GM08714 (cell line): ENCODE results near the gene CDH23.

ENCODE experiments used
- H3K4me3 ChIP-seq: fragments of 200-500 bp; sonication (Bioruptor generic); 2 replicates; pipeline ENCODE4 v1.5.1; 2014; ENCODE audit warnings: mild to moderate bottlenecking, low read length, inconsistent platforms
- ZNF274 ChIP-seq: IDR thresholded peaks from 2 replicates; pipeline ENCODE4 v1.6.1; 2012; ENCODE audit warnings: mild to moderate bottlenecking, low read depth, low read length

The CDH23 gene

DNA sequence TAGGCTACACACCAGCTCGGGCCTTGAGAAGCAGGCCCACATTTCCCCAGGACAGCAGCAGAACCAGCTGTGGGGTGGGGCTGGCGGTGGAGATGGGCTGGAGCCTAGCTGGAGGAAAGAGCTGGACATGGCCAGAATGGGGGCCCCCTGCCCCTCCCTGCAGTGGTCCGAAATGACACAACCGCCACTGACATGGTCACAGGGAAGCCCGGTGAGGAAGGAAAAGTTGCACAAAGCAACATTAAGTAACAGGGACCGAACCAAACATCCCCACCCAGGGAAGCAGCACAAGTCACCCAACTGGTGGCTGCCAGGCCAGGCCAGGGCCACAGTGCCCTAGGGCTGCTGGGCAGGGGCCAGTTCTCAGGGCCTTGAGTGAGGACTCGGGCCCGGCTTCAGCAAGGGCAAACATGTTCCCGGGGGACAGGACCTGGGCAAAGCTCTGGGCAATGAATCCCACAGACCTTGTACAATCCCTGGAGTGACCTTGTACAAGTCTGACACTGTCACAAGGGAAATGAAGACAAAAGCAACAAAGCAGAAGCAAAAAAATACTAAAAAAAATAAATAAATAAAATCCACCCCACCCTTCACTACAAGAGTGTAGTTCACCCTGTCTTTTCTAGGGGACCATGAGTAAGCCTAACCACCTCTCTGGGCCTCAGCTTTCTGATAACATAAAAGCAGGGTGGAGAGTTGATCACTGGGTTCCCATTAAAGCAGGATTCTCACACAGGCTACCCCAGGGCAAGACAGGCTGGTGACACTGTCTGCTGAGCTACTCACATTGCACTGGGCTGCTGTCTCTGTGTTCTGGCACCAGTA lies 421.3 kb downstream of the CDH23 start:
- H3K4me3 ChIP-seq: no peak overlapping the region
- TF ChIP-seq ZNF274: no peak

DNA sequence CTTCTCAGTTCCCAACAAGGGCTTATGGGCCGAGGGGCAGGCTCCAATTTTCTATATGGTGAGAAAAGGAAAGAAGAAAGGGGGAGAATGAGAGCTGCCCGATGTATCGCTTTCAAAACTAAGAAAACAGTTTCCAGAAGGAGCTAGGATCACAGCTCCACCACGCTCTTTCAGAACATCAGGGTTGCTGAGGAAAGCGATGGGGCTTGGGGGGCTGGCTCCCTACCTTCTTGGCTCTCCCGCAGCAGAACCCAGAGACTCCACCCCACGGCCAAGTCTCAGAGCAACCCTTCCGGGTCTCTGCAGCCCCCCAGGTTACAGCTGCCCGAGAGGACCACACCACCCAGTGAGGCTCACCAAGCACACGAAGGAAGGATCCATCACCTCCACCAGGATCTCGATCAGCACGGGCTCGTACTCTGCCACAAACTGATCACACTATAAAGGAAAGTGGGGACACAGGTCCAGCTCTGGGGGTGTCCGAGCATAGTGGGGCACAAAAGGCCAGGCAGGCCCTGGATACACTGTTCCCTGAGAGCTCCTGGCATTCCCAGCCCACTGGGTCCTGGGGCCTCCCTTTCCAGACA lies 422.0 kb downstream of the CDH23 start:
- no peak for TF ChIP-seq ZNF274
- H3K4me3 ChIP-seq: no peak overlapping the region

GRCh38 chr10:71819441-71819861 lies 422.7 kb downstream of the CDH23 start:
- no peak for TF ChIP-seq ZNF274
- no peak overlapping the region for H3K4me3 ChIP-seq

GRCh38 chr10:71819985-71820384 lies 423.3 kb downstream of the CDH23 start:
- H3K4me3 ChIP-seq: no peak overlapping the region
- no peak for TF ChIP-seq ZNF274

DNA sequence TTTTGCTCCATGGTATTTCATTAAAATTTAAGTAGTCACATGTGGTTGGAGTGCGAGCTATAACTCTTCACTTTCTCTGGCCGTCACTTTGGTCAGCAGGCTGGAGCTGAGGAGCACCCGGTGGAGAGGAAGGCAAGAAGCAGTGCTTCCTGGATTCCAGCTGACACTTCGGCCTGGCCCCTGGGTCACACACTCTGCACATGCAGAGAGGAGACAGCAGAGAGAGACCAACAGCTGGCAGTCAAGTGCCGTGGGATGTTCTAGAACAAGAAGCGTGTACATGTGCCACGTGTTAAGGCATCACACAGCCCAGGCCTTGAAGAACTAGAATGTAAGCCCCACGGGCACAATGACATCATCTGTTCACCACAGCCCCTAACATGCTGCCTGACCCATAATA lies 424.2 kb downstream of the CDH23 start:
- no peak for TF ChIP-seq ZNF274

DNA sequence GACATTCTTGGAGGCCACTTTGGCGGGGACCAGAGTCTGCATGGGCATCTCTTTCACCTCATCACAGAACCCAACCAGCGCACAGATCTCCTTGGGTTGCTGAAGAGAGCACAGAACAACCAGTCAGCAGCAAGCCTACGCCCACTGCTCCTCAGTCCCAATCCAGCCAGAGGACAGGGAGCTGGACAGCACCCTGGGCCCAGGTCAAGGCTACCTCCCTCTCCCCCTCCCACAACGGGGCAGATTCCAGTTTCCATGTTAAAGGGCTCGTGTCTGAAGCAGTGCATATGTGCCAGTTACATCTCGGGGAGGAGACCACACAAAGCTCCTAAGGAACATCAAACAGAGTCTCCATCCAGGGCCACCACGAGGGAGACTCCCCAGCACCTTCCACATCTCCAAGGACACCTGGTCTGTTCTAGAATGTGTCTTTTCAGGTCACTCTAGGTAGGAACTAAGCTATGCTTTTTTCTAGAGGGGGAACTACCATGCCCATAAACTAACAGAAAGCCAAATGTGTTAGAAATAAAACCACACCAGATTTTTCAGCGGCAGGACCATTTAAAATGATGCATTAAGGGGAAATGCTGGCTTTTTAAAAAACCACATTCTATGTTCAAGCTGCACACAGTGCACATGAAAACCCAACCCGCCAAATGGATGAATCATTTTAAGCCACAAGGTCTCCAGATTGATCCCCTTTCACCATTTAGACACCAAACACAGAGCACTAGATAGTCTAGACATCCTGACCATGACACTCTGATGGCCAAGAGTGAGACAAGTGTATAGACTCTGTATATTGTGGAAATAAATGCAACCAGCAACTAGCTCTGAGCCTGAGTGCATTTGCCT lies 425.4 kb downstream of the CDH23 start:
- TF ChIP-seq ZNF274: no peak
- no peak overlapping the region for H3K4me3 ChIP-seq

More for the DNA sequence above, 424.2 kb downstream of the CDH23 start:
- no peak overlapping the region for H3K4me3 ChIP-seq

- no peak for TF ChIP-seq ZNF274
- H3K4me3 ChIP-seq: no peak overlapping the region
Observed at GRCh38 chr10:71823356-71823755, 426.6 kb downstream of the CDH23 start.

DNA sequence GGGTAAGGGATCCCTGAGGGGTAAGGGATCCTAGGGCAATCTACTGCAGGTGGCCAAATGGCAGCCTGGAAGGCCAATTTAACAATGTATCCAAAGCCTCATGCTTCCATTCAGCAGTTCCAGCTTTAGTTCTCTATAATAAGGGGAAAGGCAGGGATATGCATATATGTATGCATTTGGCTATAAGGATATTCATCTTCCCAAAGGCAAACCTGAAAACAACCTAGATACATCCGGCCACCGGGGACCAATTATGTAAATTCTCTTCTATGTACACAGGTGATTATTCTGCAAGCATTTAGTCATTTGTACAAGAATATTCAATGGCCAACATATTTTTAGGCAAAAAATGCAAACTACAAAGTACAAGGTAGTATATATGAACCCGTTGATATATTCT lies 427.6 kb downstream of the CDH23 start:
- no peak overlapping the region for H3K4me3 ChIP-seq
- TF ChIP-seq ZNF274: no peak

DNA sequence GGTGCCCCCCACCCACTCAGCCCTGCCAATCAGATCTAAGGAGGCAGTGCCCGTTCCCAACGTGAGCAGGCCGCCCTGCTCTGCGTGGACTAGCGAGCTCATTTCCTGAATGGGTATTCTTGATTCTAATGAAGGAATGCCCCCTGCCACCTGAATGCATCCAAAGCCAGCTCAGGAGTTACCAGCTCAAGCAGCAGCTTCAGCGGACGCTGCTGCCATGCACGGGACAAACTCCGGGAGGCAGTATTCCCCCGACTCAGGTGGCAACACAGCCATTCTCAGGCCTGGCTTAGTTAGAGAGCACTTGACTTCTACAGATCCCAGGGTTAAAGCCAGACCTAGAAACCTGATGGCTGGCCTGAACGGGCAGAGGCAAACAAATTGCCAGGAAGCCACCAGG lies 428.5 kb downstream of the CDH23 start:
- no peak for TF ChIP-seq ZNF274

DNA sequence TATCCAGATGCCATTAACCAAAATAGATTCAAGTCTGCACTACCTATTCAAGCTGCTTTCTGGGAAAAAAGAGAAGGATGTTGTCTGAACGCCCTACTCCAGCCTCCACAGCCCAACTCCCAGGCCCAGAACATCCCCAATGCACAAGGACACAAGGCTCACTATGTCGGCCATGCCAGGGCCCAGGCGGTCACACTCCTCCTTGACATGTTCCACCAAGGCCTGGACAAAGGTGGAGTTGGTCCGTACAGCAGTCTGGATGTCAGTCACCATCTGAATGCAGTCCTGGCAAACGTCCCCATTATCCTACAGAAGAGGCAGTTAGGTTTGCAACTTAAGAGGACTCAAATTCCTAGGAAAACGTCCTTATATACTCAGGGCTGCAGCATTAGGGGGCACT lies 431.1 kb downstream of the CDH23 start:
- no peak for TF ChIP-seq ZNF274
- no peak overlapping the region for H3K4me3 ChIP-seq

More for the DNA sequence above, 428.5 kb downstream of the CDH23 start:
- no peak overlapping the region for H3K4me3 ChIP-seq

GRCh38 chr10:71828702-71829101 lies 432.0 kb downstream of the CDH23 start:
- no peak for TF ChIP-seq ZNF274
- H3K4me3 ChIP-seq: no peak overlapping the region

GRCh38 chr10:71829171-71829570 lies 432.5 kb downstream of the CDH23 start:
- H3K4me3 ChIP-seq: no peak overlapping the region
- no peak for TF ChIP-seq ZNF274

DNA sequence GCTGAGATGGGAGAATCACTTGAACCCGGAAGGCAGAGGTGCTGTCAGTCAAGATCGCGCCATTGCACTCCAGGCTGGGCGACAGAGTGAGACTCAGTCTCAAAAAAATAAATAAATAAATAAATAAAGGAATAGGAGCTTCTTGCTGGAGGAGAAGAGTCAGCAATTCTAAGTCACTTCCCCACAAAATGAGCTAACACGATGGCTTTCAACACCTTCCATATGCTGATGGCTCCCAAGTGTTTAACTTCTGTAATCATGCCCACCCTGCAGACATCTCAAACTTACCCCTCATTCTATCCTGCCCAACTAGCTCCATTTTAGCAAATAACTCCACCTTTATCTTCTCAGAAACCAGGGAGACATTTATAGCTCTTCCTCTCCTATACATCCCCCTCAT lies 433.2 kb downstream of the CDH23 start:
- TF ChIP-seq ZNF274: no peak
- no peak overlapping the region for H3K4me3 ChIP-seq

GRCh38 chr10:71830726-71831125 lies 434.0 kb downstream of the CDH23 start:
- no peak overlapping the region for H3K4me3 ChIP-seq
- TF ChIP-seq ZNF274: no peak
